Measurements from ENCODE around the gene ATG16L1.
"Not testable (repeated sequence)": the region's sequence is repeated elsewhere in the genome, so short reads cannot be mapped to it uniquely, and the experiment has no call there.

DNA sequence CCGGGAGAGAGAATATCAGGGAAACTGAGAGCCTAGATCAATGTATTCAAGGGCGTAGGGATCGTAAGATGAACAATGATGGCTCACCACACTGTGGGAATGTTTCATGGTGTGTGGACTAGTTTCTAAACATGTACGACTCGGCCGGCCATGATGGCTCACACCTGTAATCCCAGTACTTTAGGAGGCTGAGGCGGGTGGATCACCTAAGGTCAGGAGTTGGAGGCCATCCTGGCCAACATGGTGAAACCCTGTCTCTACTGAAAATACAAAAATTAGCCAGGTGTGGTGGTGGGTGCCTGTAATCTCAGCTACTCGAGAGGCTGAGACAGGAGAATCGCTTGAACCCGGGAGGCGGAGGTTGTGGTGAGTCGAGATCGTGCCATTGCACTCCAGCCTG, 84.6 kb downstream of the ATG16L1 start:
- TF ChIP-seq, protein P1, sequence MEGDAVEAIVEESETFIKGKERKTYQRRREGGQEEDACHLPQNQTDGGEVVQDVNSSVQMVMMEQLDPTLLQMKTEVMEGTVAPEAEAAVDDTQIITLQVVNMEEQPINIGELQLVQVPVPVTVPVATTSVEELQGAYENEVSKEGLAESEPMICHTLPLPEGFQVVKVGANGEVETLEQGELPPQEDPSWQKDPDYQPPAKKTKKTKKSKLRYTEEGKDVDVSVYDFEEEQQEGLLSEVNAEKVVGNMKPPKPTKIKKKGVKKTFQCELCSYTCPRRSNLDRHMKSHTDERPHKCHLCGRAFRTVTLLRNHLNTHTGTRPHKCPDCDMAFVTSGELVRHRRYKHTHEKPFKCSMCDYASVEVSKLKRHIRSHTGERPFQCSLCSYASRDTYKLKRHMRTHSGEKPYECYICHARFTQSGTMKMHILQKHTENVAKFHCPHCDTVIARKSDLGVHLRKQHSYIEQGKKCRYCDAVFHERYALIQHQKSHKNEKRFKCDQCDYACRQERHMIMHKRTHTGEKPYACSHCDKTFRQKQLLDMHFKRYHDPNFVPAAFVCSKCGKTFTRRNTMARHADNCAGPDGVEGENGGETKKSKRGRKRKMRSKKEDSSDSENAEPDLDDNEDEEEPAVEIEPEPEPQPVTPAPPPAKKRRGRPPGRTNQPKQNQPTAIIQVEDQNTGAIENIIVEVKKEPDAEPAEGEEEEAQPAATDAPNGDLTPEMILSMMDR (conservative IDR thresholded peaks at IDR 0.05; ENCODE audit: low read length): not testable (repeated sequence)
- TF ChIP-seq EZH2phosphoT487 (IDR thresholded peaks at IDR 0.05; ENCODE audit: borderline replicate concordance, low read depth, low read length): not testable (repeated sequence)
